HL-60 (cell line): Measurements from ENCODE around the gene FGF14.

Experiments used
- CTCF ChIP-seq: IDR thresholded peaks from one replicate; pipeline ENCODE4 v1.5.1; 2011; ENCODE audit warnings: low read length, control low read depth, inconsistent platforms; ENCODE audit not compliant: insufficient read depth
- GABPA ChIP-seq: IDR thresholded peaks from 2 replicates; pipeline ENCODE4 v1.6.1; 2012; ENCODE audit warnings: low read depth
- POLR2AphosphoS5 ChIP-seq: IDR thresholded peaks from 2 replicates; pipeline ENCODE4 v1.6.1; 2012; ENCODE audit warnings: low read depth
- REST ChIP-seq: IDR thresholded peaks from 2 replicates; pipeline ENCODE4 v1.6.1; 2012; ENCODE audit warnings: low read depth; ENCODE audit not compliant: insufficient replicate concordance

GRCh38 chr13:102172406-102172805 is 229.4 kb downstream of the FGF14 start:
- TF ChIP-seq CTCF, result no peak
- TF ChIP-seq REST, result no peak
- no peak for TF ChIP-seq GABPA
- no peak for TF ChIP-seq POLR2AphosphoS5
